Non-pigmented ciliary epithelial cell (primary cell): Measurements from ENCODE around the gene SLX9.
"Not testable (repeated sequence)": the region's sequence is repeated elsewhere in the genome, so short reads cannot be mapped to it uniquely, and the experiment has no call there.

Experiments
- DNase-seq: peaks from one replicate; pipeline ENCODE4 v3.0.0-alpha.2; 2010; ENCODE audit warnings: low read depth

Gene SLX9

GRCh38 chr21:44902268-44903049, 37.4 kb upstream of the SLX9 start:
- DNase-seq: no peak

GRCh38 chr21:44903050-44903685, 36.7 kb upstream of the SLX9 start:
- DNase-seq: no peak

GRCh38 chr21:44903689-44904088, 36.1 kb upstream of the SLX9 start:
- DNase-seq: no peak

- no peak for DNase-seq
Observed at GRCh38 chr21:44904141-44904923, 35.5 kb upstream of the SLX9 start.

GRCh38 chr21:44905016-44905727, 34.7 kb upstream of the SLX9 start:
- DNase-seq: no peak

- DNase-seq: no peak
Observed at GRCh38 chr21:44905728-44906090, 34.1 kb upstream of the SLX9 start.

GRCh38 chr21:44907225-44907965, 32.4 kb upstream of the SLX9 start:
- no peak for DNase-seq

- DNase-seq: no peak
Observed at GRCh38 chr21:44907966-44908895, 31.6 kb upstream of the SLX9 start.

GRCh38 chr21:44908908-44909307, 30.9 kb upstream of the SLX9 start:
- no peak for DNase-seq

GRCh38 chr21:44909719-44910118, 30.1 kb upstream of the SLX9 start:
- no peak for DNase-seq

- no peak for DNase-seq
Observed at GRCh38 chr21:44910229-44911067, 29.4 kb upstream of the SLX9 start.

GRCh38 chr21:44911068-44911383, 28.8 kb upstream of the SLX9 start:
- DNase-seq: no peak

- no peak for DNase-seq
Observed at GRCh38 chr21:44911384-44912157, 28.3 kb upstream of the SLX9 start.

GRCh38 chr21:44912158-44912473, 27.7 kb upstream of the SLX9 start:
- no peak for DNase-seq

- DNase-seq: not testable (repeated sequence)
Observed at GRCh38 chr21:44912506-44913412, 27.1 kb upstream of the SLX9 start.

GRCh38 chr21:44913425-44914175, 26.2 kb upstream of the SLX9 start:
- no peak for DNase-seq

GRCh38 chr21:44914176-44914874, 25.5 kb upstream of the SLX9 start:
- no peak for DNase-seq
